ENCODE data around the gene DGLUCY.

DNA sequence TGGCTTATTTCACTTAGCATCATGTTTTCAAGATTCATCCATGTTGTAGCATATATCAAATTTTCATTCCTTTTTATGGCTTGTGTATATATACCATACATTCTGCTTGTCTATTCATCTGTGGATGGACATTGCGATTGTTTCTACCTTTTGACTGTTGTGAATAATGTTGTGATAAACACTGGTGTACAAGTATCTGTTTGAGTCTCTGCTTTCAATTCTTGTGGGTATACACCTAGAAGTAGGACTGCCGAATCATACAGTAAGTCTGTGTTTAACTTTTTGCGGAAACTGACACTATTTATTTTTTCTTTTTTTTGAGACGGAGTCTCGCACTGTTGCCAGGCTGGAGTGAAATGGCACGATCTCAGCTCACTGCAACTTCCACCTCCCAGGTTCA lies 33.8 kb upstream of the DGLUCY start:
- TF ChIP-seq POLR2A (IDR thresholded peaks at IDR 0.05; ENCODE audit: low read depth, low read length) (no peak), TAF1 (IDR thresholded peaks at IDR 0.05; ENCODE audit: low read depth, low read length) (no peak), POLR2AphosphoS5 (IDR thresholded peaks at IDR 0.05; ENCODE audit: low read depth, low read length) (no peak), SPI1 (IDR thresholded peaks at IDR 0.05; ENCODE audit: low read depth, low read length) (no peak), POU2F2 (IDR thresholded peaks at IDR 0.05; ENCODE audit: low read depth, low read length) (no peak), PAX5 (IDR thresholded peaks at IDR 0.05; ENCODE audit: insufficient read depth, low read length, severe bottlenecking) (no peak)

Measured in GM12891 (cell line).